ENCODE data around the gene GNLY.

Gene GNLY

DNA sequence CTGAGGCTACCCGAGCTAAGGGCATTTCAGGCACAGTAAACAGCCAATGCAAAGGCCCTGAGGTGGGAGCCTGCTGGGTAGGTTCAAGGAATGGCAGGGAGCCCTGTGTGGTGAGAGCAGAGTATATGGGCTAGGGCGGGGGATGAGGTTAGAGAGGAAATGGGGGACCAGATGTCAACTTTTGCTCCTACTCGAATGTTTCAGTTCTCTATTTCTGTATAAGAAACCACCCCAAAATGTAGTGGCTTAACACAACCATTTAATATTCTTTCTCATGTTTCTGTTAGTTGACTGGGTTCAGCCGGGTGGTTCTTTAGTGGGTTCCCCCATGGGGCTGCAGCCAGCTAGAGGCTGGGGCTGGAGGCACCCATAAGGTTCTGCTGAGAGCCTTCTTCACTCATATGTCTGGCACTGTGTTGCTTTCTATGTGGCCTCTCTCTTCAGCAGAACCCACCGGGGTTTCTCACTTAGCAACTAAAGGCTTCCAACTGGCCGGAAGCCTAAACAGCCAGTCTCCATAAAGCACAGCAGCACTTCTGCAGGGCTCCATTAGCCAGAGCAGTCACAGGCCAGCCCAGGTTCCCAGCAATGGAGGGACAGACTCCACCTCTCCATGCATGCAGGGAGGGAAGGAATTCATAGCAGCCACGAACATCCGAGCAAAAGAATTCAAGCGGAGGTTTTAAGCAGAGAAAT lies 54.0 kb downstream of the GNLY start:
- no peak for DNase-seq

Measured in NCI-H510A (cell line).